NCI-H2227 (cell line): ENCODE measurements around the gene ALDH3B1.

Source experiments
- DNase-seq: peaks from one replicate; lab custom pipeline; 2025; ENCODE audit not compliant: unreplicated experiment; lab: John Stamatoyannopoulos, UW

ALDH3B1 gene

GRCh38 chr11:68042219-68043028, 32.3 kb downstream of the ALDH3B1 start:
- DNase-seq, result no peak

GRCh38 chr11:68043029-68043348, 32.9 kb downstream of the ALDH3B1 start:
- DNase-seq, result no peak

GRCh38 chr11:68043349-68044144, 33.4 kb downstream of the ALDH3B1 start:
- no peak for DNase-seq

- DNase-seq, result no peak
Observed at GRCh38 chr11:68044145-68044813, 34.2 kb downstream of the ALDH3B1 start.

GRCh38 chr11:68044898-68045351, 34.8 kb downstream of the ALDH3B1 start:
- no peak for DNase-seq

GRCh38 chr11:68047437-68048290, 37.5 kb downstream of the ALDH3B1 start:
- no peak for DNase-seq

- no peak for DNase-seq
Observed at GRCh38 chr11:68048681-68049508, 38.8 kb downstream of the ALDH3B1 start.

- DNase-seq, result no peak
Observed at GRCh38 chr11:68049509-68050370, 39.6 kb downstream of the ALDH3B1 start.

GRCh38 chr11:68050371-68050841, 40.3 kb downstream of the ALDH3B1 start:
- no peak for DNase-seq

GRCh38 chr11:68051191-68052136, 41.3 kb downstream of the ALDH3B1 start:
- no peak for DNase-seq

GRCh38 chr11:68052137-68052873, 42.2 kb downstream of the ALDH3B1 start:
- DNase-seq, result no peak

GRCh38 chr11:68053117-68053516, 43.0 kb downstream of the ALDH3B1 start:
- DNase-seq, result no peak

- DNase-seq, result no peak
Observed at GRCh38 chr11:68053981-68054812, 44.1 kb downstream of the ALDH3B1 start.

GRCh38 chr11:68056317-68057285, 46.5 kb downstream of the ALDH3B1 start:
- no peak for DNase-seq

GRCh38 chr11:68057807-68058206, 47.7 kb downstream of the ALDH3B1 start:
- no peak for DNase-seq
